GM12878 (cell line): ENCODE measurements around the gene CTNNA1. TPM values are rescaled to one million over a fixed set of nuclear protein-coding genes. Genes with fewer than 3 reads are reported as not detected.

Experiments
- CBX3 ChIP-seq: fragments of 200-600 bp; sonication (generic); IDR thresholded peaks from 2 replicates; pipeline ENCODE4 v1.6.1; 2016; ENCODE audit warnings: low read depth, borderline replicate concordance
- NR2F1 ChIP-seq: fragments of 450-650 bp; conservative IDR thresholded peaks from 2 replicates; pipeline ENCODE4 v1.6.1; 2017; ENCODE audit warnings: mild to moderate bottlenecking
- RBBP5 ChIP-seq: fragments of 200-600 bp; sonication (generic); conservative IDR thresholded peaks from 2 replicates; pipeline ENCODE4 v1.6.1; 2016
- polyA plus RNA-seq, 11 experiments: library from polyadenylated mRNA; depleted of rRNA in 4 of 11; unstranded in 6 of 11; stranded (reverse) in 5 of 11; fragments of >200 nt; fragmentation: Nextera tagmentation in 4 of 11; fragmentation: Illumina TruSeq in 1 of 11; extraction: Ambion mirVana in 4 of 11; extraction: Trizol in 1 of 11; gene quantifications; 1 replicate in 1 of 11; 2 replicates in 10 of 11; pipeline versions ENCODE4 v1.2.1 to v1.2.3, GENCODE V29; 2011 to 2016; ENCODE audit warnings: inconsistent platforms in 2 of 11, missing spikeins in 2 of 11, low read depth in 1 of 11
- total RNA-seq, 4 experiments: library from RNA; depleted of rRNA in 3 of 4; stranded (reverse); fragments of >200 nt in 3 of 4; fragmentation: Illumina TruSeq in 1 of 4; extraction: Trizol in 1 of 4; gene quantifications; 2 replicates each; pipeline versions ENCODE4 v1.2.1 to v1.2.3, GENCODE V29; 2013 to 2021
- TF ChIP-seq, protein P1 (sequence below): IDR thresholded peaks from 2 replicates; pipeline ENCODE4 v1.6.1; 2012; ENCODE audit warnings: low read length, inconsistent platforms
- TF ChIP-seq, protein P2 (sequence below): fragments of 450-650 bp; IDR thresholded peaks from 2 replicates; pipeline ENCODE4 v1.6.1; 2017; ENCODE audit warnings: antibody characterized with exemption, mild to moderate bottlenecking, moderate library complexity
- TF ChIP-seq, protein P3 (sequence below): IDR thresholded peaks from 2 replicates; pipeline ENCODE4 v1.6.1; 2012; ENCODE audit warnings: mild to moderate bottlenecking, low read depth, low read length
- TF ChIP-seq, protein P4 (sequence below): fragments of 450-650 bp; formaldehyde crosslinking; IDR thresholded peaks from 2 replicates; pipeline ENCODE4 v1.5.0; 2022; ENCODE audit warnings: mild to moderate bottlenecking, missing genetic modification characterization

CTNNA1 gene
- total and polyA plus RNA-seq, 10 of the 15 experiments (the other 5 are each of a cell fraction or from before 2014, with no cell fraction given) = 32.6 to 104 (median 57.7) TPM

DNA sequence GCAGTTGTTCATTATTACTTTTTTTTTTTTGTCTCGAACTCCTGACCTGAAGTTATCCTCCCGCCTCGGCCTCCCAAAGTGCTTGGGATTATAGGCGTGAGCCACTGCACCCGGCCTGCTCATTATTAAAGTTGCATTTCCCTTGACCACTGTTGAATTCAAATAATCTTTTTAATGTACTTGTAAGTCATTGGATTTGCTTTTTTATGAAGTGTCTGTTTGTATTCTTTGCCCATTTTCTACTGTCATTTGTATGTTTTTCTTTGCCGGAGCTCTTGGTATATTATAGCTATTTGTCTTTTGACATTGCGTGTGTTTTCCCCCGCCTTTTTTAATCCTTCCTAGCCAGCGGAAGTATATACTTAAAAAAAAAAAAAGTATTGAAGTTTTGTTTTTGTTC, 99.9 kb downstream of the CTNNA1 start (continued):
- TF ChIP-seq, protein P1, sequence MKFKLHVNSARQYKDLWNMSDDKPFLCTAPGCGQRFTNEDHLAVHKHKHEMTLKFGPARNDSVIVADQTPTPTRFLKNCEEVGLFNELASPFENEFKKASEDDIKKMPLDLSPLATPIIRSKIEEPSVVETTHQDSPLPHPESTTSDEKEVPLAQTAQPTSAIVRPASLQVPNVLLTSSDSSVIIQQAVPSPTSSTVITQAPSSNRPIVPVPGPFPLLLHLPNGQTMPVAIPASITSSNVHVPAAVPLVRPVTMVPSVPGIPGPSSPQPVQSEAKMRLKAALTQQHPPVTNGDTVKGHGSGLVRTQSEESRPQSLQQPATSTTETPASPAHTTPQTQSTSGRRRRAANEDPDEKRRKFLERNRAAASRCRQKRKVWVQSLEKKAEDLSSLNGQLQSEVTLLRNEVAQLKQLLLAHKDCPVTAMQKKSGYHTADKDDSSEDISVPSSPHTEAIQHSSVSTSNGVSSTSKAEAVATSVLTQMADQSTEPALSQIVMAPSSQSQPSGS = no peak
- no peak for TF ChIP-seq NR2F1
- TF ChIP-seq CBX3 = no peak
- TF ChIP-seq, protein P2, sequence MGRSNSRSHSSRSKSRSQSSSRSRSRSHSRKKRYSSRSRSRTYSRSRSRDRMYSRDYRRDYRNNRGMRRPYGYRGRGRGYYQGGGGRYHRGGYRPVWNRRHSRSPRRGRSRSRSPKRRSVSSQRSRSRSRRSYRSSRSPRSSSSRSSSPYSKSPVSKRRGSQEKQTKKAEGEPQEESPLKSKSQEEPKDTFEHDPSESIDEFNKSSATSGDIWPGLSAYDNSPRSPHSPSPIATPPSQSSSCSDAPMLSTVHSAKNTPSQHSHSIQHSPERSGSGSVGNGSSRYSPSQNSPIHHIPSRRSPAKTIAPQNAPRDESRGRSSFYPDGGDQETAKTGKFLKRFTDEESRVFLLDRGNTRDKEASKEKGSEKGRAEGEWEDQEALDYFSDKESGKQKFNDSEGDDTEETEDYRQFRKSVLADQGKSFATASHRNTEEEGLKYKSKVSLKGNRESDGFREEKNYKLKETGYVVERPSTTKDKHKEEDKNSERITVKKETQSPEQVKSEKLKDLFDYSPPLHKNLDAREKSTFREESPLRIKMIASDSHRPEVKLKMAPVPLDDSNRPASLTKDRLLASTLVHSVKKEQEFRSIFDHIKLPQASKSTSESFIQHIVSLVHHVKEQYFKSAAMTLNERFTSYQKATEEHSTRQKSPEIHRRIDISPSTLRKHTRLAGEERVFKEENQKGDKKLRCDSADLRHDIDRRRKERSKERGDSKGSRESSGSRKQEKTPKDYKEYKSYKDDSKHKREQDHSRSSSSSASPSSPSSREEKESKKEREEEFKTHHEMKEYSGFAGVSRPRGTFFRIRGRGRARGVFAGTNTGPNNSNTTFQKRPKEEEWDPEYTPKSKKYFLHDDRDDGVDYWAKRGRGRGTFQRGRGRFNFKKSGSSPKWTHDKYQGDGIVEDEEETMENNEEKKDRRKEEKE = no peak
- TF ChIP-seq RBBP5 = no peak
- TF ChIP-seq, protein P3, sequence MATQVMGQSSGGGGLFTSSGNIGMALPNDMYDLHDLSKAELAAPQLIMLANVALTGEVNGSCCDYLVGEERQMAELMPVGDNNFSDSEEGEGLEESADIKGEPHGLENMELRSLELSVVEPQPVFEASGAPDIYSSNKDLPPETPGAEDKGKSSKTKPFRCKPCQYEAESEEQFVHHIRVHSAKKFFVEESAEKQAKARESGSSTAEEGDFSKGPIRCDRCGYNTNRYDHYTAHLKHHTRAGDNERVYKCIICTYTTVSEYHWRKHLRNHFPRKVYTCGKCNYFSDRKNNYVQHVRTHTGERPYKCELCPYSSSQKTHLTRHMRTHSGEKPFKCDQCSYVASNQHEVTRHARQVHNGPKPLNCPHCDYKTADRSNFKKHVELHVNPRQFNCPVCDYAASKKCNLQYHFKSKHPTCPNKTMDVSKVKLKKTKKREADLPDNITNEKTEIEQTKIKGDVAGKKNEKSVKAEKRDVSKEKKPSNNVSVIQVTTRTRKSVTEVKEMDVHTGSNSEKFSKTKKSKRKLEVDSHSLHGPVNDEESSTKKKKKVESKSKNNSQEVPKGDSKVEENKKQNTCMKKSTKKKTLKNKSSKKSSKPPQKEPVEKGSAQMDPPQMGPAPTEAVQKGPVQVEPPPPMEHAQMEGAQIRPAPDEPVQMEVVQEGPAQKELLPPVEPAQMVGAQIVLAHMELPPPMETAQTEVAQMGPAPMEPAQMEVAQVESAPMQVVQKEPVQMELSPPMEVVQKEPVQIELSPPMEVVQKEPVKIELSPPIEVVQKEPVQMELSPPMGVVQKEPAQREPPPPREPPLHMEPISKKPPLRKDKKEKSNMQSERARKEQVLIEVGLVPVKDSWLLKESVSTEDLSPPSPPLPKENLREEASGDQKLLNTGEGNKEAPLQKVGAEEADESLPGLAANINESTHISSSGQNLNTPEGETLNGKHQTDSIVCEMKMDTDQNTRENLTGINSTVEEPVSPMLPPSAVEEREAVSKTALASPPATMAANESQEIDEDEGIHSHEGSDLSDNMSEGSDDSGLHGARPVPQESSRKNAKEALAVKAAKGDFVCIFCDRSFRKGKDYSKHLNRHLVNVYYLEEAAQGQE = no peak
- TF ChIP-seq, protein P4, sequence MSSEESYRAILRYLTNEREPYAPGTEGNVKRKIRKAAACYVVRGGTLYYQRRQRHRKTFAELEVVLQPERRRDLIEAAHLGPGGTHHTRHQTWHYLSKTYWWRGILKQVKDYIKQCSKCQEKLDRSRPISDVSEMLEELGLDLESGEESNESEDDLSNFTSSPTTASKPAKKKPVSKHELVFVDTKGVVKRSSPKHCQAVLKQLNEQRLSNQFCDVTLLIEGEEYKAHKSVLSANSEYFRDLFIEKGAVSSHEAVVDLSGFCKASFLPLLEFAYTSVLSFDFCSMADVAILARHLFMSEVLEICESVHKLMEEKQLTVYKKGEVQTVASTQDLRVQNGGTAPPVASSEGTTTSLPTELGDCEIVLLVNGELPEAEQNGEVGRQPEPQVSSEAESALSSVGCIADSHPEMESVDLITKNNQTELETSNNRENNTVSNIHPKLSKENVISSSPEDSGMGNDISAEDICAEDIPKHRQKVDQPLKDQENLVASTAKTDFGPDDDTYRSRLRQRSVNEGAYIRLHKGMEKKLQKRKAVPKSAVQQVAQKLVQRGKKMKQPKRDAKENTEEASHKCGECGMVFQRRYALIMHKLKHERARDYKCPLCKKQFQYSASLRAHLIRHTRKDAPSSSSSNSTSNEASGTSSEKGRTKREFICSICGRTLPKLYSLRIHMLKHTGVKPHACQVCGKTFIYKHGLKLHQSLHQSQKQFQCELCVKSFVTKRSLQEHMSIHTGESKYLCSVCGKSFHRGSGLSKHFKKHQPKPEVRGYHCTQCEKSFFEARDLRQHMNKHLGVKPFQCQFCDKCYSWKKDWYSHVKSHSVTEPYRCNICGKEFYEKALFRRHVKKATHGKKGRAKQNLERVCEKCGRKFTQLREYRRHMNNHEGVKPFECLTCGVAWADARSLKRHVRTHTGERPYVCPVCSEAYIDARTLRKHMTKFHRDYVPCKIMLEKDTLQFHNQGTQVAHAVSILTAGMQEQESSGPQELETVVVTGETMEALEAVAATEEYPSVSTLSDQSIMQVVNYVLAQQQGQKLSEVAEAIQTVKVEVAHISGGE (CRISPR knock-in tag) = no peak
- TF ChIP-seq, all 136 proteins: peak for 0
